HG03135 (cell line): ENCODE measurements around the gene LDB1.

ENCODE experiments used
- ATAC-seq: cut with Tn5 transposase; IDR thresholded peaks from one replicate; pipeline ENCODE4 v1.9.1; 2021; ENCODE audit warnings: mild to moderate bottlenecking, moderate library complexity; ENCODE audit not compliant: unreplicated experiment

Gene LDB1

DNA sequence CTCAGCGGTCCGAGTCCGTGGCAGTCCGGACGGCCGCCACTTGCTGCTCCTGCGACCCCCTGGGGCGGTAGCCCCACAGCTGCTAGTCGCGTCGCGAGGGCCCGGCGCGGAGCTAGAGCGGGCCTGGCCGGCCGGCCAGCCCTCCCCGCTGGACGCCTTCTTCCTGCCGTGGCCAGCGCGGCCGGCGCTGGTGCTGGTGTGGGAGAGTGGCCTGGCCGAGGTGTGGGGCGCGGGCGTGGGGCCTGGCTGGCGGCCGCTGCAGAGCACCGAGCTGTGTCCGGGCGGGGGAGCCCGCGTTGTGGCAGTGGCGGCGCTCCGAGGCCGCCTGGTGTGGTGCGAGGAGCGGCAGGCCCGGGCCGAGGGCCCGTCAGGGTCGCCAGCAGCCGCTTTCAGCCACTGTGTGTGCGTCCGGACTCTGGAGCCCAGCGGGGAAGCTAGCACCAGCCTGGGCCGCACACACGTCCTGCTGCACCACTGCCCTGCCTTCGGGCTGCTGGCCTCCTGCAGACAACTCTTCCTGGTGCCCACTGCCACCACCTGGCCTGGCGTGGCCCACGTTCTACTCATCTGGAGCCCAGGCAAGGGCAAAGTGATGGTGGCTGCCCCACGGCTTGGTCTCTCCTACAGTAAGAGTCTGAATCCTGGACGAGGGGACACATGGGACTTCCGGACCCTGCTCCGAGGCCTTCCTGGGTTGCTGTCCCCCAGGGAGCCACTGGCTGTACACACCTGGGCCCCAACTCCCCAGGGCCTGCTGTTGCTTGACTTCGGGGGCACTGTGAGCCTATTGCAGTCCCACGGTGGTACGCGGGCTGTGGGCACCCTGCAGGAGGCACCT, 54.4 kb downstream of the LDB1 start:
- ATAC-seq, result peak; percentile 28

DNA sequence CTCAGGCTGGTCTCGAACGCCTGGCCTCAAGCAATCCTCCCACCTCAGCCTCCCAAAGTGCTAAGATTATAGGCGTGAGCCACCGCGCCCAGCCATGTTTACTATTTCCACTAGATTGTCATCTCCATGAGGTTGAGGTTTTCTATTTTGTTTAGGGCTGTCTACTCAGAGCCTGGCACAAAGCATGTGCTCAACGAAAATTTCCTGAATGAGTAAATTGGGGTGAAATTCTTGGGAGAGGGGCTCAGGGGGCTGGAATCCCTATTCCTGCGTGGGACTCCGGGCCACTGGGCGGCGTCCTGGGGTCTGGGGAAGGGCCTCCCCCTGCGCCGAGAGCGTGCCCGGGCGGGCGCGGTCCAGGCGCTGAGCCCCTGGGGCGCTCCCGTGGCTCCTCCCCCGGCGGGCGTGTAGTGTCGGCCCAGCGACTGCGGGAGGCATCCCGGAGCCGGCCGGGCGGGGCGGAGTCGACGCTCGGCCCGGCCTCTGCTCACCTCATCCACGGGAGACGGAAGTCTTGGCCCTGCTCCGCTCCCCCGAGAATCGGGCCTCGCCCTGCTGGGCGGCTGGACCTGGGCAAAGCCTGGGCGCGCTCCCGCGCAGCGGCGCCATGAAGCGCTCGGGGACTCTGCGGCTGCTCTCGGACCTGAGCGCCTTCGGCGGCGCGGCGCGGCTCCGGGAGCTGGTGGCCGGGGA, 55.2 kb downstream of the LDB1 start, which contains the start of gene HPS6:
Gene HPS6 (plus strand): TSS at position 482 of the 693 bp plus-strand sequence. CDS start 126 bp downstream, at position 608.
- ATAC-seq, result peak; percentile 95

GRCh38 chr10:102064503-102064867, 55.7 kb downstream of the LDB1 start:
- ATAC-seq, result no peak

DNA sequence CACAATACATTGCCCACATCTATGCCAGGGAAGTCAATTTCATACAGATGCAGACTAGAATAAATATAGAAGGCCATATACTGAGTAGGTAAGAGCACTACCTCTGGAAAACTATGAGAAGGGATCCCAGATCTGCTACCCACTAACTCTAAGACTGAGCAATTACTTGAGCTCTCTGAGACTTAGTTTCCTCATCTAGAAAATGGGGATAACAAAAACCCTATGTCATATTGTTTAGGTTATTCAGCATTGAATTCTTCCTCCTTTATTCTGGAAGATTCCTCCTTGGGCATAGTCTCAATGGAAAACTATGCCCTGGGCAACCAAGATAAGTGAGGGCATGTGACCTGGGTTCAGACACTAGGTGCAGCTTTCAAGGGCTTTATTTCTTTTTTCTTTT, 60.2 kb downstream of the LDB1 start:
- ATAC-seq, result no peak
